Activated CD8-positive, alpha-beta T cell treated with anti-CD3 and anti-CD28 coated beads for 36 hours (primary cell): ENCODE measurements around the gene PTH1R. TPM values are rescaled to one million over a fixed set of nuclear protein-coding genes. Genes with fewer than 3 reads are reported as not detected.

ENCODE experiments used
- ATAC-seq: fragments of 200-7000 bp; cut with Tn5 transposase; one replicate; pipeline ENCODE4 v1.10.0; 2021; ENCODE audit warnings: mild to moderate bottlenecking, moderate library complexity
- CTCF ChIA-PET: fragments of 350-600 bp; sonication (Branson Sonifier 250); formaldehyde crosslinking; loops from one replicate; lab custom pipeline; 2021; ENCODE audit warnings: antibody characterized with exemption; lab: Charles Lee
- POLR2A ChIA-PET: fragments of 350-600 bp; sonication (Branson Sonifier 250); formaldehyde crosslinking; loops from one replicate; lab custom pipeline; 2021; ENCODE audit warnings: antibody characterized with exemption; lab: Charles Lee
- DNase-seq: peaks from one replicate; pipeline ENCODE4 v3.0.0-alpha.2; 2020
- H3K27ac Mint-ChIP-seq: one replicate; pipeline ENCODE4 v1.8.0; 2021; ENCODE audit warnings: mild to moderate bottlenecking, mixed read lengths
- H3K27me3 Mint-ChIP-seq: one replicate; pipeline ENCODE4 v1.8.0; 2021; ENCODE audit warnings: mixed read lengths
- H3K36me3 Mint-ChIP-seq: one replicate; pipeline ENCODE4 v1.8.0; 2021; ENCODE audit warnings: low read depth, mixed read lengths
- H3K4me1 Mint-ChIP-seq: one replicate; pipeline ENCODE4 v1.8.0; 2021; ENCODE audit warnings: low read depth, mixed read lengths
- H3K4me3 Mint-ChIP-seq: one replicate; pipeline ENCODE4 v1.8.0; 2021; ENCODE audit warnings: mild to moderate bottlenecking, moderate library complexity, mixed read lengths
- H3K9me3 Mint-ChIP-seq: one replicate; pipeline ENCODE4 v1.8.0; 2021; ENCODE audit warnings: mixed read lengths
- CTCF ChIP-seq: fragments of 200-600 bp; IDR thresholded peaks from one replicate; pipeline ENCODE4 v1.8.0; 2022; ENCODE audit warnings: antibody characterized with exemption, mild to moderate bottlenecking
- intact Hi-C: fragments of 100-400 bp; cut with micrococcal nuclease; formaldehyde crosslinking; loops from one replicate; pipeline ENCODE4 v1.10.0; 2022
- total RNA-seq, 2 experiments: library from RNA; stranded (reverse); gene quantifications; one replicate each; pipeline ENCODE4 v1.2.3, GENCODE V29; 2021

Gene PTH1R
- total RNA-seq, 2 experiments from 2014 or later = not detected

- intact Hi-C loops = no loop called here
- POLR2A ChIA-PET = no interaction called here
- ATAC-seq (no peak), DNase-seq (no peak)
- no peaks in the 10 kb centered on the region for H3K27me3 Mint-ChIP-seq
- H3K4me3 Mint-ChIP-seq = no peak overlapping the region
- peaks cover 3% of the 10 kb centered on the region for H3K36me3 Mint-ChIP-seq
- peaks cover 14% of the 10 kb centered on the region for H3K9me3 Mint-ChIP-seq
- CTCF ChIA-PET = no interaction called here
- no peak for TF ChIP-seq CTCF
- H3K4me1 Mint-ChIP-seq = peaks cover 5% of the 10 kb centered on the region
- H3K27ac Mint-ChIP-seq = no peak overlapping the region
Measured at GRCh38 chr3:46843508-46843907, 34.0 kb upstream of the PTH1R start.

GRCh38 chr3:46844397-46844796 is 33.1 kb upstream of the PTH1R start:
- Mint-ChIP-seq H3K27me3 (no peaks in the 10 kb centered on the region), H3K36me3 (peaks cover 3% of the 10 kb centered on the region), H3K4me1 (peaks cover 5% of the 10 kb centered on the region), H3K27ac (no peak overlapping the region), H3K4me3 (no peak overlapping the region), H3K9me3 (peaks cover 13% of the 10 kb centered on the region)
- intact Hi-C loops = no loop called here
- ATAC-seq (no peak), DNase-seq (no peak)
- POLR2A ChIA-PET = no interaction called here
- no peak for TF ChIP-seq CTCF
- CTCF ChIA-PET = no interaction called here

- H3K36me3 Mint-ChIP-seq = peaks cover 3% of the 10 kb centered on the region
- peaks cover 13% of the 10 kb centered on the region for H3K9me3 Mint-ChIP-seq
- ChIA-PET POLR2A (interaction anchor here (1.0 to 1.1 kb wide), 2 partner anchors 149 to 175 kb away, joined by 3 read pairs; no protein-coding TSS in a partner anchor), CTCF (interaction anchor here (1.0 to 1.2 kb wide), 3 partner anchors 8 to 65 kb away, joined by 4 read pairs; no protein-coding TSS in a partner anchor)
- peak overlapping the region; percentile 42 for H3K27ac Mint-ChIP-seq
- no peaks in the 10 kb centered on the region for H3K27me3 Mint-ChIP-seq
- ATAC-seq = no peak
- peak overlapping the region; percentile 65 for H3K4me3 Mint-ChIP-seq
- peaks cover 5% of the 10 kb centered on the region for H3K4me1 Mint-ChIP-seq
- intact Hi-C loops = no loop called here
- no peak for DNase-seq
- TF ChIP-seq CTCF = no peak
Measured at GRCh38 chr3:46844881-46845312, 32.6 kb upstream of the PTH1R start.

GRCh38 chr3:46845397-46845859 is 32.1 kb upstream of the PTH1R start:
- DNase-seq (peak; percentile 20), ATAC-seq (no peak)
- H3K36me3 Mint-ChIP-seq = peaks cover under 1% of the 10 kb centered on the region
- peaks cover 5% of the 10 kb centered on the region for H3K4me1 Mint-ChIP-seq
- peaks cover 11% of the 10 kb centered on the region for H3K9me3 Mint-ChIP-seq
- intact Hi-C loops = no loop called here
- ChIA-PET POLR2A (interaction anchor here (0.8 to 1.1 kb wide), 4 partner anchors 23 to 174 kb away, joined by 3 read pairs; no protein-coding TSS in a partner anchor), CTCF (interaction anchor here (0.8 to 2.0 kb wide), 8 partner anchors 8 to 128 kb away, joined by 3 to 6 read pairs (median 4); partner anchors contain the start of gene PRSS50)
- no peak for TF ChIP-seq CTCF
- peak overlapping the region; percentile 75 for H3K27ac Mint-ChIP-seq
- peak overlapping the region; percentile 65 for H3K4me3 Mint-ChIP-seq
- H3K27me3 Mint-ChIP-seq = no peaks in the 10 kb centered on the region

GRCh38 chr3:46845860-46846623 is 31.5 kb upstream of the PTH1R start:
- peak; percentile 78 for DNase-seq
- H3K36me3 Mint-ChIP-seq = no peaks in the 10 kb centered on the region
- ChIA-PET CTCF (interaction anchor here (0.8 to 2.3 kb wide), 12 partner anchors 9 to 128 kb away, joined by 3 to 12 read pairs (median 4); partner anchors contain the start of gene PRSS50), POLR2A (interaction anchor here (0.6 to 1.1 kb wide), 5 partner anchors 22 to 382 kb away, joined by 3 read pairs; no protein-coding TSS in a partner anchor)
- no peak for TF ChIP-seq CTCF
- H3K4me3 Mint-ChIP-seq = peak overlapping the region; percentile 65
- H3K9me3 Mint-ChIP-seq = peaks cover 6% of the 10 kb centered on the region
- ATAC-seq = peak; percentile 92
- H3K27me3 Mint-ChIP-seq = no peaks in the 10 kb centered on the region
- H3K4me1 Mint-ChIP-seq = peaks cover 5% of the 10 kb centered on the region
- peak overlapping the region; percentile 75 for H3K27ac Mint-ChIP-seq
- intact Hi-C loops = no loop called here
